ENCODE results near the gene COMTD1.

The COMTD1 gene

DNA sequence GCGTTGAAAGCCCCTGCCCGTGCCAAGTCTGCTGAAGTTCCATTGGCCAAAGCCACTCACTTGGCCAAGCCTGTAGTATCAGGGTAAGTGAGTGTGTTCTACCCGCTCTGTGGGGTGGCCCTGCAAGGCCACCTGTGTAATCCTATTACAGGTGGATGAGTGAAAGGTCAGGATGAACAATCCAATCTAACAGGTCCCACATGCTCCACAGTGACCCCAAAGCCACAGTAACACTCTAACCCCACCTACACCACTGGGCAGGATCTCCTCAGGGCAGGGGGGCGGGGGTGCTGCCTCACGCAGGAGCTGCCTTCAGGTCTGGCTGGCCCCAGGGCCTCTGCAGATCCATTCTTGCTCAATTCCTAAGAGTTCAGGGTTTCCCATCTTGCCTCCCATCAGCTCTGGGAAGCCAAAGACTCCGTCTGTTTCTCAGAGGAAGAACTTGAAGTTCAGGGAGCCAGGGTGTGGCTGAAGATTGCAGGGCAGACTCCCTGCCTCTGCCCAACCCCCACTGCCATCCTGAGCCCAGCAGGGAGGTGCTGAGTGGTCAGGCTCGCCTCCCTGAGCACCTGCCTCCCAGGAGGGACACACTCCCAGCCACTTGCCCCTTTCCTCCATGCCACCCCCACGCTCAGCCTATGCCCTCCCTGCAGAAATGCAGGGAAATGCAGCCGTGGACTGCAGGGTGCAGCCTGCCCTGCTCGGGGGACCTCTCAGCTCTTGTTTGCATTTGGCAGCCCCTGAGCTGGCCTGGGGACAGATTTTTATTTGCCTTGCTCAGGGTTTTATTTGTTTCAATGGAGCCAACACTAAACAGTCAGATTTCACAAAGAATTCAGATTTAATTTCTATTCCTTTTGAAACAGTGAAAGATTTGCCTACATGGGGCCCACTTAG is 9.8 kb upstream of the COMTD1 start:
- DNase-seq: no peak

DNA sequence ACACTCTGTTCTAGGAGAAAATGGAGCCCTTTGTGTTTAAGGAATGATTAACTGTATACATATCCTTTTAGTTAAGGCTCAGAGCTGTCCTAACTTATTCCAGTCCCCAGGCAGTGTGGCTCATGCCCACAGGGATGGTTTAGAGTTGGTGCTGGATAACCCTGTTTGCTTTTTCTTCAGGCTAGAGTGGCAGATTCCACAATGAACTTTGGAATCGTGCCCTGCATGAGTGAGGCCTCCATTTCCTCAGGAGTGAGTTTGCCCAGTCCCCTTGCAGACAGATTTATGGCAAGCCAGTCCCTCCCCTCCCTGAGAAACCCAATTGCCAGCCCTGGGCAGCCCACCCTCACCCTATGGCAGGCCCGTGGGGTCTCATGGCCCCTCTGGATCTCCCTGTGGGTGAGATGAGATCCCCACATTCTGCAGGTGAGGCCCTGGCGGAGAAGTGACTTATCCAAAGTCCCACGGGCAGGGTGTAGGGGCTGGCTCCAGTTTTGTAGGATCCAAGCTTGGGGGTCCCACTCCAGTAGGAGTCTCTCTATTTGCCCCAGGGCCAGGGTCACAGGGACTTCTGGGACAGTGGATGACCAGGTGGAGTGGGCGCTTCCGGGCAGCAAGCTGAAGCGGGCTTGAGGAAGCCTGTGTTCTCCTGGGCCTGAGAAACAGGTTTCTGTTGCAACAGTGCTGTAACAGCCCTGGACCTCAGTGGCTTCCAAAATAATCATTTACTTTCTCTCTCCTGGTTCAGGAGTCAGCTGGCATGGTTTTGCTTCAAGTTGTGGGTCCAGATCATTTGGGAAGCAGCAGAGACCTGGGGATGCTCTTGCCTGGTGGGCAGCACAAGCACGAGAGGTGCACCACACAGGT is 9.0 kb upstream of the COMTD1 start:
- DNase-seq: no peak

DNA sequence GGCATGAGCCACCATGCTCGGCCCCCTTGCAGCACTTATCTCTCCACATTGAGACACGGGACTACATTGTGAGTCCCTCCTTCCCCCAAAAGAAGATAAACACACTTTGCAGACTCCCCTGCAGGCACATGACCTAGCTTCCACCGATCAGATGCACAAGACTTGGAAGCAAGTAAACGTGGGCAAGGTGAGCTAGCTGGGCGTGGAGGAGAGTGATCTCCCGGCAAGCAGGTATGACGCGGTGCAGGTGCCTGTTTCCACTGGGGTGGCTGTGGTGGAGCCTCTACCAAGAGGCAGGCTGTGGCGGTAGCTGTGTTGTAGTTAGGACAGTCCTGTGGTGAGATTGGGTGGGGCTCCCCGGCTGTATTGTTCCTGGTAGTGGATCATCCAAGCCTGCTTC is 7.7 kb upstream of the COMTD1 start:
- DNase-seq: no peak

- DNase-seq: no peak
Observed at GRCh38 chr10:75240329-75241076, 4.7 kb upstream of the COMTD1 start.

DNA sequence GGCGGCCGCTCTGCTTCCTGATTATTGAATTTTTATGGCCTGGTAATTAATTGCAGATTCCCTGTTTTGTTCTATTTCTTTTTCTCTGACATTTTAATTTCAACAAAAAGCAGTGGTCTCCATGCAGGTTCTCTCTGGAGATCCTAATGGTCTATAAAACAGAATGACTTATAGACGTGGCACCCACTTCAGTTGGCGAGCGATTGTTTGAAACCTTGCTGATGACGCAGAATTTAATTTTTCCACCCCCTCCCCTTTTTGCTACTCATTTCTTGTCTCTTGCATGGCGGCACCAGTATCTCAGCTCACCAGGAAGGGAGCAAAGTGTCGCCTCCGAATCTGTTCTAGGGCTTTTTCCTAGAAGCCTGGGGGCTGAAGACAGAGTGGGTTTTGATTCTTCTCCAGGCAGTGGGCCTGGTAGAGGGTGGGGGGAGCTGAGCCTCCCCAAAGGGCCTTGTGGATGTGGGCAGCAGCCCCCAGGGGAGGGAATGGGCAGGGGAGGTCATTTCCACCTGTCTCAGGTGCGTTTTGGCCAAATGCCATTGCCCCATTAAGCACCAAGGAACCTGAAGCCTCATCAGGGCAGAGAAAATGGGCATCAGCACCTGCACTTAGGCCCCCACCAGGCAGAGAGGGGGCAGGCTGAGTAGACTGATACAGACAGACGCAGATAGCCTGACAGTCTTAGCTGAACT is 3.5 kb upstream of the COMTD1 start:
- no peak for DNase-seq

DNA sequence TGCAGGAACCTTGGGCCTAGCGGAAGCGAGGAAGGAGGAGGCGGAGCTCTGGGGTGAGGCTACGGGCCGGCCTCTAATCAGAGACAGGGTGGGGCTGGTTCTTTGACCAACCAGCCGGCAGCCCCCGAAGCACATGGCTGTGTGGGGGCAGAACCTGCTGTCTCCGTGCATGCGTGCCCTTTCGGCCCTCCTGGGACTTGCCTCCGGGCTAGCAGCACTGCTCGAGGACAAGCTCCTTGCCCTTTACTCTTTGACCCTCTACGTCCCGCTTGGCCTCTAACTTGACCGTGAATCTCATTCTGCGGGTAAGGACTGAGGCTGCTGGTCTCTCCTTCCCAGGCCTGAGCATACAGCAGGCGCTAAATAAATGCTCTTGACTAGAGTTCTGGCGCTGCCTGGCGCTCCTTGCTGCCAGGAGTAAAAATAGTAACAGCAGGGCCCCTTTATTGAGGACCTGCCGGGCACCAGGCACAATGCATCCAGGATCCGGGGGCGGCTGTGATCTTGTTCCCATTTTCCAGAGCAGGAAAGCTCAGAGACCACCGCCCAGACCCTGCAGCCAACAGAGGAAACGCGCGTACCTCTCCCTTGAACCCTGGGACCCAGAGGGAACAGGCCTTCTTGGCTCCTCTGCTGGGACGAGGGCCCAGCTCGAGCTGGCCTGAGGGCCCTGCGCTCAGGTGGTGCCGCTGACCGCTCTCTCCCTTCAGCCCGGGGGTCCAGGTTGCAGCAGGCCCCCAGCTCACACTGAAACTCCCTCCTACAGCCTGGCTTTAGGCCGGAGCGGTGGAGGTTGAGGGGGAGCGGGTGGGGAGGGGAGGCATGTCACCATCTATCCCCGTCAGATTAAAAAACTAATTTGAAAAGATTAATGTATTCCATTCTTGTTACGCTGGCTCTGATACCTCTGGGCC is 2.7 kb upstream of the COMTD1 start:
- DNase-seq: no peak

- no peak for DNase-seq
Observed at GRCh38 chr10:75236178-75236825, 545 bp upstream of the COMTD1 start.

DNA sequence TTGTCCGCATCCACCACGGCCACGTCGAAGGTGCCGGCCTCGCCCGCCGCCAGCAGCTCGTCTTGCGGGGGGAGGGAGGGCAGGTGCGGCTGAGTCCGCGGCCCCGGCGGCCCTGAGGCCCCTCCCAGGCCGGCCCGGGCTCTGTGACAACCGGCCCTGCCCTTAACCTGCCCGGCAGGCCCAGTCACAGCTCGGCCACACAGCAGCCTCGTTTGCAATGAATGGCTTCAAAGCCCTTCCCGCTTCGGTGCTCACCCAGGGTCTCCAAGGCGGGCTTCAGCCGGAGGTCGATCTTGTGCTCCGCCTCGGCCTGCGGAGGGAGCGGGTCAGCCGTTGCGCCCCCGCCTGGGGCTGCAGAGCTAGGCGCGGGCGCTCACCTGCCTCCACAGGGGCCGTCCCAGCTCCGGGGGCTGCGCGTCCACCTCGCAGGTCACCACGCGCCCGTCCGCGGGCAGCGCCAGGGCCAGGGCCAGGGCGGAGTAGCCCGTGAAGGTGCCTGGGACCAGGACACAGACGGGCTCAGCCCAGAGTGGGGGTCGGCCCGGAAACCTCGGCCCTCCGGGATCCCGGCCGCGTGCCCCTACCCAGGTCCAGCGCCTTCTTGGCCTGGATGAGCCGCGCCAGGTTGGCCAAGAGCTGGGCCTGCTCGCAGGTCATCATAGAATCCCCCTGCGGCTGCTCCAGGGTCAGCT is 928 bp downstream of the COMTD1 start:
- DNase-seq: no peak

DNA sequence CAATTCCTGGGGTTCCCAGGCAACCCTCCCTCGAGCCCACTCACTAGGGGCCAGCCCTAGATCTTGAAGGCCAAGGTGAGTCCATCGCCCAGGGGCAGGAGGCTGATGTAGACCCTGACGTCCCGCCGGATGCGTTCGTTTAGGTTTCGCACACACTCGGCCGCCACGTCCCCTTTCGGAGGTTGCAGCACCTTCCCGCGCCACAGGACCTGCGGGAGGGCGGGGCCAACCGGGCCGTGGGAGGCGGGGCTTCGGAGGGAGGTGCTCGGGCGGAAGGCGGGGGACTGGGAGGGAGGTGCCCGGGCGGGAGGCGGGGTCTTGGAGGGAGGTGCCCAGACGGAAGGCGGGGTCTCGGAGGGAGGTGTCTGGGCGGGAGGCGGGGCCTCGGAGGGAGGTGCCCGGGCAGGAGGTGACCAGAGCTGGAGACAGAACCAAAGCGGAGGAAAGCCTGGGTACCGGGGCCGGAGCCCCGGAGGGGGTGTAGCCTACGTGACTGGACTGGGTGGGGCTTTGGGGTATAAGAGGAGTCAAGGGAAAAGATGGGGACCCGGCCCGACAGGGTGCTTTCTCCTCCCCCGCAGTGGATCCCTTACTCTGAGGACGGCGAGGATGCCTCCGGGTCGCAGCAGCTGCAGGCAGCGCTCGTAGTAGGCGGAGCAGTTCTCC is 1.6 kb downstream of the COMTD1 start:
- DNase-seq: peak; percentile 51

GRCh38 chr10:75233444-75234016 is 2.2 kb downstream of the COMTD1 start:
- DNase-seq: no peak

DNA sequence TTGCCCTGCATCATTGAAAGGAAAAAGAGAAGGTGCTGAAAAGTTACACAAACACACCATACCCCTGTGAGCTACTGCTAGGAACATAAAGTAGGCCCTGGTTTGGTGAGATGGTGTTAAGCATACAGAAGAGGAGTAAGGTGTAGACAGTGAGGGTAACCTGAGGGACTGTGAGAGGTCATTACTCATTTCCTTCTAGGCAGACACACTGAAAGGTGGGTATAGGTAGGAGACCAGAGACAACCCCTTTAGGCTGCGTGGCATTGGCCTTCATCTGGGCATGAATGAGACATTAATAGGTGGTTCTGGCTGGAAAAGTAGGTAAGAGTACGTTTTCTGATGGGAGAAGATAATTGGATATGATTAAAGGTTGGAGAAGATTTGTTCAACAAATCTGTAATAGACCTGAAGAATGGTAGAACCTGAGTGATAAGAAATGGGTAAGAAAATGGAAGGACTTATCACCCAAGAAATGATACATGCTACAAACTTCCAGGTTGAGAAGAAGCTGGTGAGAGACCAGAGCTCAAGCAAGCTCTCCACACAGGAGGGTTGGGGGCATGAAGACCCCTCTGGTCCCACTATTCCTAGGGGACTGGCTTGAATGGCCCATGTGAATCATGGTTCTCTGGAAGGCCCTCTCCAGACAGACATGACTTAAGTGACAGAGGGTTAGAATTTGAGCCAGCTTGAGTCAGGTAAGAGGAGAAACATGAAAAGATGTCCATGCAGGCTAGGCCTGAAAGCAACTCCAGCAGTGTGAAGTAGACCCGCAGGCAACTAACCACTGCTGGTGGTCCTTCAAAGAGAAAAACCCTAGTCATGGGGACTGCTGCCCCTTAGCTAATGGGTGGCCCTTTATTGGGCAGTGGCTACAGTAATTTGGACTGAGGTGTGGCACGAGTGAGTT is 3.8 kb downstream of the COMTD1 start:
- no peak for DNase-seq

- DNase-seq: no peak
Observed at GRCh38 chr10:75230600-75231038, 5.1 kb downstream of the COMTD1 start.

DNA sequence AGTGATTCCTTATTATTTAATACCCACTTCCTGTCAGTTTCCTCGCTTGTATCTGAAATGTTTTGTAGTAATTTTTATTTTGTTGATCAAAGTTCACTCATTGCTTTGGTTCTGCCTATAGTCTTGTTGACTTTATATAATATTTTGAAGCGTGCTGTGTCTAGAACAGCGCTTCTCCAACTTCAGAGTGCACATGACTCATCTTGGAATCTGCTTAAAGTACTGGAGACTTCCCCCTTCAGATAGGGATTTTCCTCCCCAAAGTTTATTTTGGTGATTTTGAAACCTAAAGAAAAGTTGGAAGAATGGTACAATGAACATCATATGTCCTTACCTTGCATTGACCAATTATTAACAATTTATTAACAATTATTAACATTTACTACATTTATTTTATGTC is 5.8 kb downstream of the COMTD1 start:
- DNase-seq: no peak

DNA sequence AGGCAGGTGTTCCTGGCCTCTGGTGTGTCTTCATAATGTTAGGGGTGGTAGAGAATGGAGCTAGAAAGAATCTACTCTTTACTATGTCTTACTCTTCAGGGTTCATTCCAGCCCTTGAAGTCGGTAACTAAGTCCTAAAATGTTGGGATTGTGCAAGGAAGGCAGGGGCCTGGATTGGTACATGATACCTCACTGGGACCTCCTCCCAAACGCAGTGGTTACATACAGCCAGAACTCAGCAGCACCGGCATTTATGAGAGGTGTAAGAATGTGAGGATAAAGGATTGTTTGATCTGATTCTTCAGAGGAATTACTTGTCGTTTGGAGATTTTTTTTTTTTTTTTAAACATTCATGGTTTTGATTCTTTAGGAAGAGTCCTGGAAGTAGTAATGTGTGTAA is 6.9 kb downstream of the COMTD1 start:
- DNase-seq: no peak

DNA sequence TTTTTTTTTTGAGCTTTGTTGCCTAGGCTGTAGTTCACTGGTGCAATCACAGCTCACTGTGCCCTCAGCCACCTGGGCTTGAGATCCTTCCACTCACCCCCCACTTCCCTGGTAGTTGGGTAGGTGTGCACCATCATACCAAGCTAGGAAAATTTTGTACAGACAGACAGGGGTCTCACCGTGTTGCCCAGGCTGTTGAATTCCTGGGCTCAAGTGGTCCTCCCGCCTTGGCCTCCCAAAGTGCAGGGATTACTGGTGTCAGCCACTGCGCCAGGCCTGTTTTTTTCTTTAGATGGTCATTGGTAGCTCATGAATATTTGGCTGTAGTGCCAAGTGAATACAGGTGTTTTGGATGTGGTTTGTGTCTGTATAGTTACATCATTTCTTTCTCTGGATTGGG is 7.5 kb downstream of the COMTD1 start:
- no peak for DNase-seq

DNA sequence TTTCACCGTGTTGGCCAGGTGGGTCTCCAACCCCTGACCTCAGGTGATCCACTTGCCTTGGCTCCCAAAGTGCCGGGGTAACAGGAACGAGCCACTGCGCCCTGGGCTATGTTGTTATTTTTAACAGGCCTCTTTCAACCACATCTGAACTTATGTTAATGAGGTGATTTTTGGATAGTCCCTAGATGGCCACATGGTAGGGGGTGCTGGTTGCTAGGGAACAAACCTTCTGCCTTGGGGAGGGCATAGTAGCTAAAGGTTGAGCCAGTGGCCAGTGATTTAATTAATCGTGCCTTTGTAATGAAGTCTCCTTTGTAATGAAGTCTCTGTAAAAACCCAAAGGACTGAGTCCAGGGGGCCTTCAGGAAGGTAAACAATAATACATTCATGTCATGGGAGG is 9.1 kb downstream of the COMTD1 start:
- DNase-seq: no peak

GRCh38 chr10:75226095-75226494 is 9.7 kb downstream of the COMTD1 start:
- no peak for DNase-seq

DNA sequence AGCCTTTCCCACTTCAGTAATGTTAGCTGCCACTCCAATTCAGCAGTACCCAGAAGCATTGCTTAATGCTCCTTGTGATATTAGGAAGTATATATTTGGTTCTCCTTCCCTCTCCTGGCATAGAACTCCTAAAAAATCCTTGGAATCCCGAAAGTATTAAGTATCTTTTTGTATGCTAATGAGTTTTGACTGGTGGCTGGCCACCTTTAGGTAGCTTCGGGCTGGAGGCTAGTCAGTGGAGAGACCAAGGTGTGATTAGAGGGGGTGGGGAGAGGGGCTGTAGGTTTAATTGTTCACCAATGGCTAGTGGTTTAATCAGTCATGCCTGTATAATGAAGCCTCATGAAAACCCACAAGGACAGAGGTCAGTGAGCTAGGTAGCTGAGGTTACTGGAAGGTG is 12.2 kb downstream of the COMTD1 start:
- DNase-seq: no peak

Data from NCI-H187 treated with DMSO at 0.1 percent for 48 hours (cell line).